ENCODE data around the gene MYD88. TPM values are rescaled to one million over a fixed set of nuclear protein-coding genes. Genes with fewer than 3 reads are reported as not detected.

The MYD88 gene
- total RNA-seq, 1 experiment from 2014 or later = 19.2 TPM

- H3K4me3 Mint-ChIP-seq = no peak overlapping the region
- TF ChIP-seq, protein P1, sequence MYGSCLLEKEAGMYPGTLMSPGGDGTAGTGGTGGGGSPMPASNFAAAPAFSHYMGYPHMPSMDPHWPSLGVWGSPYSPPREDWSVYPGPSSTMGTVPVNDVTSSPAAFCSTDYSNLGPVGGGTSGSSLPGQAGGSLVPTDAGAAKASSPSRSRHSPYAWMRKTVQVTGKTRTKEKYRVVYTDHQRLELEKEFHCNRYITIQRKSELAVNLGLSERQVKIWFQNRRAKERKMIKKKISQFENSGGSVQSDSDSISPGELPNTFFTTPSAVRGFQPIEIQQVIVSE (CRISPR knock-in tag; IDR thresholded peaks at IDR 0.05; ENCODE audit: borderline replicate concordance) = no peak
- no peak for TF ChIP-seq ZNF263 (CRISPR knock-in tag; IDR thresholded peaks at IDR 0.05; ENCODE audit: low read depth)
- CTCF ChIA-PET = interaction anchor here (0.8 to 1.1 kb wide), 2 partner anchors 10 to 12 kb away, joined by 3 to 6 read pairs; partner anchors contain the start of gene OXSR1
- H3K27ac Mint-ChIP-seq = no peak overlapping the region
- DNase-seq (ENCODE audit: low spot score) (no peak), ATAC-seq (no peak)
- H3K27me3 Mint-ChIP-seq (ENCODE audit: low read depth) = no peaks in the 10 kb centered on the region; the same call in 1 of the 2 replicates
- no peaks in the 10 kb centered on the region; the same call in 1 of the 2 replicates for H3K9me3 Mint-ChIP-seq
- H3K36me3 Mint-ChIP-seq = no peaks in the 10 kb centered on the region
- H3K4me1 Mint-ChIP-seq = no peaks in the 10 kb centered on the region
- POLR2A ChIA-PET = no interaction called here
Measured at GRCh38 chr3:38153221-38153620, 14.8 kb downstream of the MYD88 start.

DNA sequence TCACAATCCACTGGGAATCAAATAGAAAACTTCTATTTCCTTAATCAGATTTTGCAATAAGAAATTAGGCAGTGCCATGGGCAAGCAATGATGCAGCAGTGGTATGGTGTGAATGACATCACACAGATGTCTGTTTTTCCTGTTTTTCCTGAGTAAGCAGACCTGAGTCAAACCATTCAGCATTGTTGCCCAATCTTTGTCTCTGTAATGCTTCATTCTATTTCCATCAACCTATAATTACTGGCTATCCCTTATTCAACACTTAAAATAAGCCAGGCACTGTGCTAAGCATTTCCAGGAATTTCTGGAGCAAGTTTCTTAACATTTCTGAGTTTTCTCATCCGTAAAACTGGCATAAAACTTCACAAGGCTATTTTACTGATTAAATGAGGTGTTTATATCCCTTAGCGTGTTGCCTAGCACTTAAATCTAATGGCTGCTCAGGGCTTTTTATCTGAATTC, 15.6 kb downstream of the MYD88 start:
- Mint-ChIP-seq H3K9me3 (no peaks in the 10 kb centered on the region; the same call in 1 of the 2 replicates), H3K4me1 (no peaks in the 10 kb centered on the region), H3K27ac (no peak overlapping the region), H3K36me3 (no peaks in the 10 kb centered on the region), H3K4me3 (no peak overlapping the region), H3K27me3 (ENCODE audit: low read depth) (no peaks in the 10 kb centered on the region; the same call in 1 of the 2 replicates)
- TF ChIP-seq PRRX2 (CRISPR knock-in tag; IDR thresholded peaks at IDR 0.05) (no peak), ZNF121 (CRISPR knock-in tag; IDR thresholded peaks at IDR 0.05) (no peak), TCF7 (CRISPR knock-in tag; IDR thresholded peaks at IDR 0.05; ENCODE audit: low read depth) (no peak), ZNF425 (CRISPR knock-in tag; conservative IDR thresholded peaks at IDR 0.05) (no peak), ETV6 (CRISPR knock-in tag; IDR thresholded peaks at IDR 0.05) (no peak), STAT6 (CRISPR knock-in tag; conservative IDR thresholded peaks at IDR 0.05; ENCODE audit: low read depth) (no peak), MLX (CRISPR knock-in tag; IDR thresholded peaks at IDR 0.05) (no peak), JUN (CRISPR knock-in tag; IDR thresholded peaks at IDR 0.05) (no peak), MYBL2 (CRISPR knock-in tag; IDR thresholded peaks at IDR 0.05) (no peak), JAZF1 (CRISPR knock-in tag; IDR thresholded peaks at IDR 0.05) (no peak), ZNF281 (CRISPR knock-in tag; IDR thresholded peaks at IDR 0.05) (no peak)
- no peak for DNase-seq (ENCODE audit: low spot score)
- CTCF ChIA-PET = interaction anchor here (1.1 kb wide), 1 partner anchor 9 kb away, joined by 6 read pairs; no protein-coding TSS in a partner anchor
- POLR2A ChIA-PET = no interaction called here
- ATAC-seq = no peak
